ENCODE measurements around the gene XXYLT1.

XXYLT1 gene

DNA sequence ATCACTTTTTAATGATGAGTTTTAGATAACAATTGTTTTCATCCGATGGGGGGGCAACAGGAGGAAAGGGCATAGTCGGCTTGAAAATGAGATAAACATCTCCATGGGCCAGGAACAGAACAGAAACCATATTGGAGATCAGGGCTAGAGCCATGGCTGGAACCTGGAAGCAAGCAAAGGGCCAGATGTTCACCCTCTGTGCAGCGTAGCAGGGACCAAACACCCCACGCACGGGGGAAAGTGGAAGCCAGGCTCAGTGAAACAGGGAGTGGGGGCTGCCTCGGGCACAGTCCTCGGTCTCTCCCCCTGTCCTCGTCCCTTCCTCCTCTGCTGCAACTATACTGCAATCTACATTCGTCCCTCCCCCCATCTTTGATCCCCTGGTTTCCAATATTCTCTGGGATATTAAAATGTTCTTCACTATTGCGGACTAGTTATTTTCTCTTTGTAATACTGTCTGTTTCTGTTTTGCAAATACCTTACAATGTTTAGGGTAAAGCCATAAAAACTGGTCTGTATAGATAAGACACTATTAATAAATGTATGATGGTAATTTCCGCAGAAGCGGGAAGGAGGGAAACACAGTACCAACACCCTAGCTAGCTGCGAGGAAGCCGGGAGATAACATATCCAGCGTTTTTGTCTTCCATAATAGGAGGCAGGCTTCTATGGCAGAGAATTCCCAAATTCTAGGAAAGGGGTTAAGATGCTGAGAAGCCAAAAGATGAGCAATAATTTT, 121.5 kb downstream of the XXYLT1 start:
- no peak for DNase-seq

DNA sequence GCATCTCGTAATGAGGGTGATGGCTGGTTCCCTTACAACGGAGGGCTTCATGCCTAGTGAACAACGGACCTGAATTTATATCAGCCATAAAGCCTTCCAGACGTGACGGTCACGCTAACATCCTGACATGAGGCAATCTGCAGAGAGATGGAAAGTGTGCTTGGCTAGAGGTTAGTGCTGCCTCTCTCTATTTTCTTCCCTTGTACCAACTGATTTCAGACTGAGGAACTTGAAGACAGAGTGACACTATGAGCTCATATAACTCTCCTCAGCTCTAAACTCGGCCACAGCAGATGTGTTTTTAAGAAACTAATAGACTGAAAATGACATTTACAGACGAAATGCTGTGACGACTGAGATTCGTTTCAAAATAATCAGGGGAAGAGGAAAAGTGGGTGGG, 122.4 kb downstream of the XXYLT1 start:
- DNase-seq, result no peak

DNA sequence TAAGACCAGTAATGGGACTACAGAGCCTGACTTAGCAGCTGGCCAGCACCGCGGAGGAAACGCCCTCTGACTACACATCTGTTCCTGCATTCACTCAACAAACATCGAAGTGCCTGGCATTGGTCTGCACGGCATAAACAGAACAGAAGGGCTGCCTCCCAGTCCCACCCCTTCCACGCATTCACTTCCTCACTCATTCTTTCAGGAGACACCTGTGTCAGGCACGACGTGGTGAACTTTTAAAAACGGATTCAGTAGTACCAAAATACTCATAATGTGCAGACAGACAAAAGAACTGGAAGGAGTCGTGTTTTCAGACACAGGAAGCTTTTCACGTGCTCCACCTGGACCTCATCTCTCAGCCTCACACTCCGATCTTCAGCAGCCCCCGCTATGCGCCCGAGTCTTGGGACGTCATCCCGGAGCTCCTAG, 123.3 kb downstream of the XXYLT1 start:
- no peak for DNase-seq

DNA sequence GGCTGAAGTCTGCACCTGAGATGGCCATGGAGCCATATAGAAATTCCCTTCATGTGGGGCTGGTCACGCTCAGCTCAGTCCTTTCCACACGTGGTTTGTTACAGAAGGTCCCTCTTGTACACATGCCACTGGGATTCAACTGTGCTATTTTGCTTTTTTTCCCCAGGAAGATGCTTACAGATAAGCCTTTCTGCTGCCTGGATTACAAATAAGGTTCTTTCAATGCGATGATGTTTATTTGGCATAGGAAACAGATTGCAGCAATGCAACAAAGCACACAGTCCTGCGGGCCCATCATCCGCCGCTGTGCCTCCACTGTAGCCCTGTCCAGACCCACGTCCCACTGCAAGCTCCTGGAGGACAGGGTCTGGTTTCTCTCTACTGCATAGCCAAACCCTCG, 124.8 kb downstream of the XXYLT1 start:
- no peak for DNase-seq

DNA sequence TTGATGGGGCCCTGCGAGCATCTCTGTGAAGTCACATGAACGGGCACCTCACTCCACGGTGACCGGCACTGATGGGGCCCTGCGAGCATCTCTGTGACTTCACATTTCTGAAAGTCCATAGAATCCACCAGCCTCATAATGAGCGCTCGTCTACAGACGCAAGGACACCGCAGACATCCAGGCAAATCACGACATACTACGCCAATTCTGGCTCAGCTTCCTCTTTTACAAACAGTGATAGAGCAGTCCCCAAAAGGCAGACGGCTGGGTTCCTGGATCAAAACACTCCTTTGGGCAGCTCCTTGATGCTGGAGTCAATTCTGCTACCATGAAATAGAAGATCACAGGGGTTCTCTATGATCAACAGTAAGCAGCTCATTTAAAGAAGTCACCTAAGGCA, 125.4 kb downstream of the XXYLT1 start:
- DNase-seq, result no peak

DNA sequence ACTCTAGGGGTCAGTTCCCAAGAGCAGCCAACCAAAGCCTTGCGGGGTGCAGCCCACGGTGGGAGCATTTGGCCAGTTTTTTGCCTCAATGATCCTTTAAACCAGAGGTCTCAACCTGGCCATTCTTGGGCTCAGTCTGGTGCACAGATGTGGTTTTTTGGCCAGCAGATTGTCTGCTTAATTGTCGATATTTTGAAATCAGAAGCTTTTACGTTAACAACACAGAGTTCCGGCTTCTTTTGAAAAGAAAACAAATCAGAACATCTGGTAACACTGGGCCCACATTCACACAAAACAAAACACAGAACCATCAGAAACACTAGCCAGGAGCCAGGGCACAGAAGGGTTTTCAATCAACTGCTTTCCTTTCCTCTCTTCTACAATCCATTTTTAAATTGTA, 127.7 kb downstream of the XXYLT1 start:
- no peak for DNase-seq

DNA sequence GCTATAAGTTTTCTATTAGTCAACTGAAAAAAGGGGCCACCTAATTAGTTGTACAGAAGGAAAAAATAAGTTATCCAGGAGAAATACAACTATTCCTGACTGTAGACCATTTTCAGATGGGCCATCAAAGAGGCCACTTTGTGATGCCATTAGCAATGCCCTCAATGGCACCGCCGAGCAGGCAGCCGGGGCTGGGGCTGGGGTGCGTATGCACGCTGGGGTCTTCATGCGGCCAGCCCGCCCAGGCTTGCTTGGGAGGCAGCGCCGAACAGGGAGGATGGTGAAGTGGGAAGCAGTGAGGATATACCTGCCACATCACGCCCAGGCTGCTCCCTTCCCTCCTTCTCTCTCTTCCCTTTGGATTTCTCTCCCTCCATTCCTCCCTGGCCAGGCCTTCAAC, 128.4 kb downstream of the XXYLT1 start:
- DNase-seq, result no peak

DNA sequence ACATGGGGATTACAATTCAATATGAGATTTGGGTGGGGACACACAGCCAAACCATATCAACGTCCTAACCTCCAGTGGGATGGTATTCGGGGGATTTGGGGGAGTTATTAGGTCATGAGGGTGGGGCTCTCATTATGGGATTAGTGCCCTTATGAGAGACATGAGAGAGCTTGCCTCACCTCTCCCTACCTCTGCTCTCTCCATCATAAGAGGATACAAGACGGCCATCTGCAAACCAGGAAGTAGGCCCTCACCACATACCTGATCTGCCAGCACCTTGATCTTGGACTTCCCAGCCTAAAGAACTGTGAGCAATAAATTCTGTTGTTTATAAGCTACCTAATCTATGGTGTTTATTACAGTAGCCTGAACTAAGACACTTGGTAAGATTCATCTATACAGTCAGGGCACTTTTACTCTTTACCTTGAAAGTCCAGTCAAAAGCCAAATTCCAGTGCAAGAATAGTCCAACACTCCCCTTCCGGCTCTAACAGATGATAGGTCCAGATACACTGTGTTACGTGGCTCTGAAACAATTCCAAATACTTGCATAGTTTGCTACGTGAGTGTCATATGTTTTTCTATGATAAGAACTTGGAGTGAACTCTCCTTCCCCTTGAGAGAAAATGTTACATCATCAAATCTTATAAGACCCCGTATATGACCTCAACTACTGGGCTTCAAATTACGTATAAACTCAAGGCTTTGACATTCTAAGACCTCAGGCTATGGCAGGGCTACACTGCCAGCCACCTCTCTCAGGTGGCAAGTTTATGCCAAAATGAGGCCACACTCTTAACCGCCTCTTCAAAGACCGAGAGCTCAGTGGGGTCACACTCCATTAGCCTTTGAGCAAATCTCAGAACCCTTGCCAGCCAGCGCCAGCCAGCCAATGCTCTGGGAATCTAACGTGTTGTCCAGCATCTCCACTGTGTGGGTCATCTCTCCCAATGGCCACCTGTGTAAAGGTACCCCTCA, 129.9 kb downstream of the XXYLT1 start:
- DNase-seq, result no peak

DNA sequence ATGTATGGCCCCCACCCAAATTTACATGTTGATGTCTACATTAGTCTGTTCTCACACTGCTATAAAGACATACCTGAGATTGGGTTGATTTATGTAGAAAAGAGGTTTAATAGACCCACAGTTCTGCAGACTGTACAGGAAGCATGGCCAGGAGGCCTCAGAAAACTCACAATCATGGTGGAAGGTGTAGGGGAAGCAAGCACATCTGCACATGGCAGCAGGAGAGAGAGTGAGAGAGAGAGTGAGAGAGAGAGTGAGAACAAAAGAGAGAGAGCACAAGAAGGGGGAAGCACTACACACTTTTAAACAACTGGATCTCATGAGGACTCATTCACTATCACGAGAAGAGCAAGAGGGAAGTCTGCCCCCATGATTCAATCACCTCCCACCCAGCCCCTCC, 130.5 kb downstream of the XXYLT1 start:
- DNase-seq, result no peak

DNA sequence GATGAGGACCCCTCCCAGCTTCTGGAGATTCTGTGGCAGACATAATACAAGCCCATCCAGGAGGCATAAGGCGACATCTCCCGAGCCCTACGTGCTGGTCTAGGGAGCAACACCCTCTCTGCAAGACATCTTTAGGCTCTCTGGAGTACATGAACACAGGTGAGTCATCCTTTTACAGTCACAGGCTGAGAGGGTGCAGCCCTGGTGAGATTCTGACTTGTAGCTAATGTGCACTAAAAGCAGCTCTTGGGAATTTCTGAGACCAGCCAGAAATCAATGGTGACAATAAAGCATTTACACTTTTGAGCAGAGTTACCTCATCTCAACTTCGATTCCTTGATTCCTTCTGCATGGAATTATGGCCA, 131.1 kb downstream of the XXYLT1 start:
- DNase-seq, result no peak

DNA sequence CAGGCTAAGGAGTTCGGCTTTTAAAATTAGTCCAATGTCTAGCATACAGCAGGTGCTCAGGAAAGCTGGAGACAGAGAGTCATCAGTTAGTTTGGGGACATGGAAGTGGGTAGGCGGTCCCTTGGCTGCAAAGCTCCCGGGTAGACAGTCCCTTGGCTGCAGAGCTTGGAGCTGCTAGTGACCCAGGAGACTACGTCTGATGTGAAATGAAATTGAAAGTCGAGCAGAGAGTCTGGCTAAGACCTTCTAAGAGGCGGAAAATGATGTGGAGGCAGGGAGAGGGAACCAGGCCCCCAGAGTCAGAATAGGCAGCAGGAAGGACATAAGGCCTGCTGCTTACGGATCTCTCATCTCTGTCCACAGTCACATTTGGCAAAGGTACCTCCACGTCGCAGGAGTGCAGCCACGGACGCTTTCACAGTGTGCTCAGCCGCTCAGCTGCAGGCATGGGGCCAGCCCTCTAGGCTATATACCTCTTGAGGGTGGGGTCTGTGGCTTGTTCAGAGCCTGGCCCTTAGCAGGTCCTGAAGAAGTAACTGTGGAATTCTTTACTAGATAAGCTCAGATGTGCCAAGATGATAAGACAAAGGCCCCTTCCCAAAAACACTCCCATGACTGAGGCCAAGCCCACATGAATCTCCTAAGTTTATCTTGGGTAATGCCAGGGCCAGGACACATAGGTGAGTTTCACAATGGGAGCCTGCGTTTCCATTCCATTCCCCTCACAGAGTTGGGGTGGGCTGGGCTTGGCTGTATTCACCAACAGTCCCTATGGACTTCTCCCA, 131.7 kb downstream of the XXYLT1 start:
- DNase-seq, result no peak

DNA sequence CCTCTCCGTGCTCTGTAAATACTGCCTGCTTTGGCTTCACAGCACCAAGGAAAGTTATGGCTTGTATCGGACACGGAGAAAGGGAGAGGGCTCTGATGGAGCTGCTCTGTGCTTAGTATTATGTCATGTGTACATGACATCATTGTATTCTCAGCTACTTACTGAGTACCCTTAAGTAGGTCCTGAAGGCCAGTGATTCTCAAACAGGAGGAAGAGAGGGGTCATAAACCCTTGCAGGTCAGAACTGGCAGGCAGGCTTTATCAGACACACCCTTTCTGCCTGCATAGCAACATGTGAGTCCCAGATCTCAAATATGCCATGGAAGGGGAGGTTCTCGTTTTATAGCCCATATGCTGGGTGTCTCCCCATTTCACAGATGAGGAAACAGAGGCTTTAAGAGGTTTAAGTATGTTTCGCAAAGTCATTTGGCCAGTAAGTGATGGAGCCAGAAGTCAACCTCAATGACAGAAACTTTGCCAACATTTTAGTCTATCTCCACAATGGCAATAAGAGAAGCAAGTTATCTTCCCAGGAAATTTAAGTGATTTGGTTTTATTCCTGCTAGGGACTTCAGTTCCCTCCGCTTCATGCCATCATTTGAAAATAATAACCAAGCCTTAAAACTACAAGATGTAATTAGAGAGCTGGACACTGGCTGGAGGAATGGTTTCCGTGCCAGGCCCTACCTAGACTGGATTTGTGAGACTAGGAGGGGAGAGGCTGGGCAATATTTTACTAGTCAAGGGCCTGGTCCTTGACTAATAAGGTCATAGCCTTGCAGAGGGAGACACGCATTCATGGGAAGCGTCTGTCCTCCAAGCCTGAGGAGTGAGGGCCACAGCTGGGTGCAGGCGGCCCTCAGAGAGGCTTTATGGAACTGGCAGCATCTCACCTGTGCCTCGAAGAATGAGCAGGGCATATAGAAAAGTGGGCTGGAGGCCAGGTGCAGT, 133.0 kb downstream of the XXYLT1 start:
- DNase-seq, result no peak

DNA sequence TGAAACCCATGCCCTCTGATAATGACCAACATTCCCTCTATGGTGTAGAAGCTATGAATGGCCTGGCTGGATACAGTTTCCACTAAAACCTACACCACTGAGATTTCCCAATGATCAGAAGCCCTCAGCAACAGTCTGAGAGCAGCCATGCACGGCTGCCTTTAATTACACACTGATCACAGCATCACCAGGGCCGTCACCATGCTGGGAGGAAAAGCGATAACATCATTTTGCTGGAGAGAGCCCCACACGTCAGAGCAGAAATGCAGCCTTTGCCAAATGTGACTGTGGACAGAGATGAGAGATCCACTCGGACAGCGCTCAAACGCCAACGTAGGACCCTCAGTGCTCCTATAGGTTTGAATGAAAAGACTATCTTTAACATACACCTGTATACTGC, 135.0 kb downstream of the XXYLT1 start:
- DNase-seq, result no peak

DNA sequence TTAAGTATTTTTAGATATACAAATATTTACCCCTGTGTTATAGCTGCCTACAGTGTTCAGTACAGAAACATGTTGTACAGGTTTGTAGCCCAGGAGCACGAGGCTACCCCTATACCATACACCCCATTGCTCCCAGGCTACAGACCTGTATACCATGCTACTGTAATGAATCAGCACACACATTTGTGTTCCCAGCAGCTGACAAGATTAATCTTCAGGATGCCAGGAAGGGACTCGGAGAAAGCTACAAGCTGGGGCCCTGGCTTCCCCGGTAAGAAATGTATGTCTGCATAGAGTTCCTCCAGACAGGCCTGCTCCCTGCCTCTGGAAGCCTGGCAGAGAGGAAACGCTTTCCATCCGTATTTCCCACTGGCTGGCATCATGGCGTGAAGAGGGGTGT, 136.5 kb downstream of the XXYLT1 start:
- DNase-seq, result no peak

DNA sequence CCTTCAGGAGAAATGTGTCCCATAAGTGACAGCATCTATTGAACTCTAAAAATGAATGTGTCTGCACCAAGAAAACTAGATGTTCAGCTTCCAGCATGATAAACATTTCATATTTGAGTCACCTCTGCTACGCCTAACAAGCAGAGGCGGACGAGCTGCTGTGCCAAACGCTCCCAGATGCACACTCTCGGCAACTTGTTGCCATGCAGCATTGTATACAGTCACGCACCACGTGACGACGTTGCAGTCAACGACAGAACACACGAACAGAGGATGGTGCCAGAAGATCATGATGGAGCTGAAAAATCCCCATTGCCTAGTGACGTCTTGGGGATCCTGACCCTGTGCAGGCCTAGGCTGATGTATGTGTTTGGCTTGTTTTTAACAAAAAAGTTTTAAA, 137.5 kb downstream of the XXYLT1 start:
- no peak for DNase-seq

DNA sequence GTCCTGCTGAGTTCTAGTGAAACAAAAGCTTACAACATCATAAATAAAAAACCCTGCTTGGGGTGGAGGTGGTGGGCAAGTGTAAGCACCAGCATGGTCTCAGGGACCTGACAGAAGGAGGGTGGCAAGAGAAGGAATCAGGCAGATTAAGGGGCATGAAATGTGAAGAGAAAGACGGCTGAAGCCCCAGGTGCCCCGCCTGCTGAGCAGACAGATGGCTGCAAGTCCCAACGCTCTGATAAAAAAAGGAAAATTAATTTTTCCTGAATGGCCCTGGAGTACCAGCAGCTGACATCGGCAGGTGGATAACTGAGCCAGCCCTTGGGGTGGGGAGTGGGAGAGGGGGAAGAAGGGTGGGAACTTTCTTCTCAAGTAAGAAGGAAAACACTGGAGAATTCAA, 137.9 kb downstream of the XXYLT1 start:
- no peak for DNase-seq

DNA sequence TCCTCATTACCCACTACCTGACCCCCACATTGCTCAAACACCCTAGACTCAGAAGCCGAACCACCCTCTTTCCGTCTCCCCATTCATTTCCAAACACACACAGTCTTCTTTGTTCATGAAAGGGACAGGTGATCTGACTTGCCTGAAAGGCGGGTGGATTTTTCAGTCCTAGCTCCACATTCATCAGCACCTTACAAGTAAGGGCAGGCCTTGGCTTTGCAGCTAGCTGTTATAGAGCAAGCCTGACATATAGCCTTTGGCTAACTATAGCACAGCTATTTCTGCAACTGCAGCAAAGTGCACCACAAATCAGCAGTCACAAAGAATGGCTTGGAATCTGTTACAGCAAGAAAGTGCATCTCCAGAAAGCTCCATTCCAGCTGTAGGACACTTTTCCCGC, 139.8 kb downstream of the XXYLT1 start:
- no peak for DNase-seq

DNA sequence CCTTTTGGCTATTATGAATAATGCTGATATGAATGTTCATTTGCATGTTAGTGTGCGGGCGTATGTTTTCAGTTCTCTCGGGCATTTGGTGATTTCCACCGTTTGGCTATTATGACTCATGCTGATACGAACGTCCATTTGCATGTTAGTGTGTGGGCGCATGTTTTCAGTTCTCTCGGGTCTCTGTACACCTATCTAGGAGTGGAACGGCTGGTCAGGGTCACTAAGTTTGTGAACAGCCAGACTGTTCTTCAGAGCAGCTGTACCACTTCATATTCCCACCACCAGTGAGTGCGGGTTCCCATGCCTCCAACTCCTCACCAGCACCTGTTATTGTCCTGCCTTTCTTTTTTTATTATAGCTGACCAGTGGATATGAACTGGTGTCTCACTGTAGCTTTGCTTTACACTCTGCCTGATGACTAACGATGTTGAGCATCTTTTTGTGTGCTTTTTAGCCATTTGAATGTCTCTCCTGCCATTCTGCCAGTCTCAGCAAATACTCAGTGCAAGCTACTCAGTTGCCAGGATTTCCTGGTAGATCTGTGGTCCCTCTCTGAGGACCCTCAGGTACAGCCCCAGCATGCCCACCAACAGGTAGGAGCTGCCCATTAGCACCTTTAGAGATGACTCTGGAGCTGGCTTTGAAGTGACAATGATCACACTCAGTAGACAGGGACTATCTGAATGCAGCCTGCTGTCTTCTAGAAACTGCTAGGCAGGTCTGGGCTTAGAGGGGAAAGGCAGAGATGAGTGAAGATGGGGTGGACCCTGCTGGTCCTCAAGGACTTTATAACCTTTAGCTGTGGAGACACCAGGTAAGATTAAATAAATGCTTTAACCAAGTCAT, 141.1 kb downstream of the XXYLT1 start:
- no peak for DNase-seq

DNA sequence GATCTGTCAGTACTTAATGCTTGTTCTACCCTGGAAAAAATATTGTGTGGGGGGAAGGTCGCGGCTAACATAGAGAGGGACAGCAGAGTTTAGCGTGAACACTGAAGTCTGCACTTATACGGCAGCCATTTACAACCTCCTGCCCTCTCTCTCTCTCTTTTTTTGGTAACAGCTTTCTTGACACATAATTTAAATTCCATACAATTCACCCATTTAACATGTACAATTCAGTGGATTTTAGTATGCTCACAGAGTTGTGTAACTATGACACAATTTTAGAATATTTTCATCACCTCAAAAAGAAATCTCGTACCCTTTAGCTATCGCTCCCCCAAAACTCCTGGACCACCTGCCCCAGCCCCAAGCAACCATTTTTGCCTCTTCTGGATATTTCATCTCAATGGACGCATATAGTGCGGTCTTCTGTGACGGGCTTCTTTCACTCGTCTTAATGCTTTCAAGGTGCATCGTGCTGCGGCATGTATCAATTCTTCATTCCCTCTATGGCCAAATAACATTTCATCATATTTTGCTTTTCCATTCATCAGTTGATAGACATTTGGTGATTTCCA, 141.8 kb downstream of the XXYLT1 start:
- DNase-seq, result no peak

DNA sequence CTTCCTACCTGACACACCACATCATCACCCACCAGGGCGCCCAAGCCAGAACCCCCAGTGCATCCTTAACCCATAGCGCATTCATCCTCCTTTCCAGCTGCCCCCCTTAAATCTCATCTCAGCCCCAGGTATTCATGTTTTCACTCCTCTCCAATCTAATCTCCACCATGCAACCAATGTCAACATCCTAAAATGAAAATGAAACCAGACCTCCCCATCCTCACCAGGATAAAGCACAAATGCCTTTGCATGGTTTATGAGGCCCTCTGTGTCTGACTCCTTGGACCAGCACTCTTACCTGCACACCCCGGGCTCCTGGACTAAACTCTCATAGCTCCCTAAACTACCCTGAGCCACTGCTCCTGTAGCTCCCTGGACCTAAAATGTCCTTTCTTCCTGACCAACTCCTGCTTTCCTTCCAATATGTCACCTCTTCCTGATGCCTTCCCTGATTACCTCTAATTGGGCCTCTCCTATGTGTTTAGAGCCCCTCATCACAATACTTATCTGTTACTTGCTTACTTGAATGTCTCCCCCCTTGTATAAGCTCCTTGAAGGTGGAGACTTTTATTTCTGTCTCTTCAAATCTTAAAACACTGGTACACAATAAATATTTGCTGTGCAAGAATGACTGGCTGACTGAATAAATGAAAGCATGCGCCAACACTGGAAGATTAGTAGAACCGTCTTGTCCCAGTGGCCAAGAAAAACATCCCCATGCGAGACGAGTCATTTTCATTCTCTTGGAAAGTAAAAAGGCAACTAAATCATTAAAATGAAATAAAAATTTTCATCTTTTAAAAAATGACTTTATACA, 142.5 kb downstream of the XXYLT1 start:
- no peak for DNase-seq
